Measurements from ENCODE around the gene STAT5B. TPM values are rescaled to one million over a fixed set of nuclear protein-coding genes. Genes with fewer than 3 reads are reported as not detected.
A peak's percentile ranks its signal among the peaks of the same experiment; 100 is the strongest.

The STAT5B gene
- total and polyA plus RNA-seq, 2 of the 13 experiments (the other 11 are each of a cell fraction or from before 2014, with no cell fraction given), result 21.0 to 42.8 TPM

DNA sequence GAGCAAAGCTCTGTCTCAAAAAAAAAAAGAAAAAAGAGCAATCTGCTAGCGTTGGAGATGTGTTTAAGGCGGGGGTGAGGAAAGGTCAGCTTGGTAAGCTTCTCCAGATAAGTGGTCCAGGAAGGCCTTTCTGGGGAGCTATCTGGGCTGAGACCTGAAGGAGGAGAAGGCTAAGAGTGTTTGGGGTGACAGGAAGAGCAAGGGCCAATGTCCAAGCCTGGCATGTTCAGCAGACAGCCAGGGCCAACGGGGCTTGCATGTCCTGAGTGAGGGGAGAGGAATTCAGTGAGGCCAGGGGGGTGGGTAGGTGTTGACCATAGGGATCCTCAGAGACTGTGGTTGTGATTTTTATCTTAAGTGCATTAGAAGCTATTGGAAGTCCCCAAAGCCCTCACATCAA lies 27.5 kb upstream of the STAT5B start (continued):
- TF ChIP-seq ZNF609 (CRISPR knock-in tag; IDR thresholded peaks at IDR 0.05; ENCODE audit: borderline replicate concordance), result 0 out of 2 replicates have a peak, but pooled peaks have one; percentile 45

DNA sequence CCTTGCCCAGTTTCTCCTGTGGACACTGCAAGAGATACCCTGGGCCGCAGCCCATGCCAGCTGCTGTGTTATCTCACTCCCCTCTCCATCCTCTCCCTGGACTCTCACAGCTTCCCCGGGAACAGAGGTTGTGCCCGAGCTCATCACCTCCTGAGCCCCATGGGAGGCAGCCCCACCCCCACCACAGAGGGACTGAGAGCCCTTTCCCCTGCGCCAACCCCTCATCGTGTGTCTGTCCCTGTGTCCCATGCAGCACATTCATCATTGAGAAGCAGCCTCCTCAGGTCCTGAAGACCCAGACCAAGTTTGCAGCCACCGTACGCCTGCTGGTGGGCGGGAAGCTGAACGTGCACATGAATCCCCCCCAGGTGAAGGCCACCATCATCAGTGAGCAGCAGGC lies 24.8 kb upstream of the STAT5B start:
- Histone ChIP-seq H3K79me2 (ENCODE audit: insufficient read depth, low read length) (no peaks in the 10 kb centered on the region), H3K36me3 (replicated peaks in 1 of 2; ENCODE audit: control insufficient read depth in 1 of 2, insufficient read depth in 2 of 2, low read length in 2 of 2) (no peaks in the 10 kb centered on the region), H3K4me2 (ENCODE audit: low read depth, low read length) (no peak overlapping the region), H3K27ac (ENCODE audit: extremely low read length, insufficient read depth, low read length) (no peak overlapping the region), H3K9ac (ENCODE audit: insufficient read depth, low read depth, low read length) (no peak overlapping the region), H3K4me1 (ENCODE audit: insufficient read depth, low read length) (peaks cover 32% of the 10 kb centered on the region), H3K9me3 (ENCODE audit: low read length) (no peaks in the 10 kb centered on the region), H3K4me3 (replicated peaks in 1 of 3; ENCODE audit: insufficient read depth in 1 of 3, low read depth in 2 of 3, low read length in 3 of 3) (no peak overlapping the region), H4K20me1 (ENCODE audit: insufficient read depth, low read length) (no peaks in the 10 kb centered on the region), H2AFZ (ENCODE audit: low read length) (no peak overlapping the region), H3K27me3 (ENCODE audit: control insufficient read depth in 1 of 2, insufficient read depth in 2 of 2, low read length in 2 of 2) (no peaks in the 10 kb centered on the region)
- in situ Hi-C loops (cut with HindIII; ENCODE audit: extremely low pct_ligation_motif_present, low pct_unique_long_range_greater_than_20kb), result no loop called here
- intact Hi-C loops (cut with micrococcal nuclease; ENCODE audit: unreplicated experiment), result no loop called here
- ChIA-PET POLR2A (no interaction called here), CTCF (ENCODE audit: low intra/inter-chr PET ratio, low total read pairs) (no interaction called here)
- FAIRE-seq (no peak), ATAC-seq (no peak), DNase-seq (ENCODE audit: low spot score) (no peak)
- WGBS (ENCODE audit: low lambda C conversion rate), result 90% methylated on average over 9 of the region's 9 CpGs
- no TSS peak for BruUV-seq (replicated peaks)
- TF ChIP-seq ZNF781 (CRISPR knock-in tag; IDR thresholded peaks at IDR 0.05; ENCODE audit: borderline replicate concordance, not compliant biosample characterization), result no peak
- no peak for TF ChIP-seq ZHX2 (IDR thresholded peaks at IDR 0.05; ENCODE audit: low read depth)
- no peak for TF ChIP-seq ZHX2 (CRISPR knock-in tag; IDR thresholded peaks at IDR 0.05; ENCODE audit: borderline replicate concordance)
- TF ChIP-seq ZNF75D (CRISPR knock-in tag; IDR thresholded peaks at IDR 0.05; ENCODE audit: borderline replicate concordance), result no peak
- no peak for TF ChIP-seq BCL6 (CRISPR knock-in tag; IDR thresholded peaks at IDR 0.05)
- no peak for TF ChIP-seq ZNF335 (CRISPR knock-in tag; IDR thresholded peaks at IDR 0.05)
